Stimulated activated CD4-positive, alpha-beta T cell treated with anti-CD3 and anti-CD28 coated beads, Interleukin-2, amount 100 ng/mL, for 24 hours (primary cell): ENCODE data around the gene CADPS.
"Not testable (repeated sequence)": the region's sequence is repeated elsewhere in the genome, so short reads cannot be mapped to it uniquely, and the experiment has no call there.

Experiments used
- DNase-seq, 2 donors: peaks; one replicate each; pipeline ENCODE4 v3.0.0-alpha.2; 2020

Gene CADPS

GRCh38 chr3:62585861-62586260 lies 289.4 kb downstream of the CADPS start:
- DNase-seq = no peak

GRCh38 chr3:62584636-62585035 lies 290.6 kb downstream of the CADPS start:
- DNase-seq = no peak

- no peak for DNase-seq
These were observed 292.6 kb downstream of the CADPS start for GRCh38 chr3:62582495-62583172.

- DNase-seq = not testable (repeated sequence)
These were observed 294.7 kb downstream of the CADPS start for GRCh38 chr3:62580485-62580884.

- no peak for DNase-seq
These were observed 298.1 kb downstream of the CADPS start for GRCh38 chr3:62577153-62577552.

GRCh38 chr3:62574266-62574898 lies 300.8 kb downstream of the CADPS start:
- no peak for DNase-seq

GRCh38 chr3:62571916-62572315 lies 303.3 kb downstream of the CADPS start:
- DNase-seq = no peak

GRCh38 chr3:62570888-62571287 lies 304.3 kb downstream of the CADPS start:
- DNase-seq = no peak

GRCh38 chr3:62569609-62570008 lies 305.6 kb downstream of the CADPS start:
- no peak for DNase-seq

- DNase-seq = no peak
These were observed 307.9 kb downstream of the CADPS start for GRCh38 chr3:62567097-62568021.

- no peak for DNase-seq
These were observed 309.1 kb downstream of the CADPS start for GRCh38 chr3:62566022-62566557.

- DNase-seq = no peak
These were observed 312.6 kb downstream of the CADPS start for GRCh38 chr3:62562596-62562995.

- DNase-seq = no peak
These were observed 313.2 kb downstream of the CADPS start for GRCh38 chr3:62562017-62562416.

GRCh38 chr3:62559831-62560445 lies 315.3 kb downstream of the CADPS start:
- no peak for DNase-seq

GRCh38 chr3:62558549-62559112 lies 316.6 kb downstream of the CADPS start:
- DNase-seq = no peak

- DNase-seq = no peak
These were observed 317.2 kb downstream of the CADPS start for GRCh38 chr3:62557983-62558382.

- DNase-seq = no peak
These were observed 317.8 kb downstream of the CADPS start for GRCh38 chr3:62557450-62557849.

GRCh38 chr3:62556121-62556815 lies 318.9 kb downstream of the CADPS start:
- no peak for DNase-seq

GRCh38 chr3:62554264-62554799 lies 320.9 kb downstream of the CADPS start:
- no peak for DNase-seq

GRCh38 chr3:62553811-62554210 lies 321.4 kb downstream of the CADPS start:
- no peak for DNase-seq

GRCh38 chr3:62551556-62551955 lies 323.7 kb downstream of the CADPS start:
- DNase-seq = no peak

GRCh38 chr3:62550439-62550838 lies 324.8 kb downstream of the CADPS start:
- no peak for DNase-seq
